GM18873 (cell line): Measurements from ENCODE around the gene TPRA1.
A peak's percentile ranks its signal among the peaks of the same experiment; 100 is the strongest.

ENCODE experiments used
- ATAC-seq: cut with Tn5 transposase; IDR thresholded peaks from one replicate; pipeline ENCODE4 v1.9.1; 2021; ENCODE audit warnings: mild to moderate bottlenecking, moderate library complexity, moderate number of reproducible peaks; ENCODE audit not compliant: unreplicated experiment, low FRiP score

TPRA1 gene

DNA sequence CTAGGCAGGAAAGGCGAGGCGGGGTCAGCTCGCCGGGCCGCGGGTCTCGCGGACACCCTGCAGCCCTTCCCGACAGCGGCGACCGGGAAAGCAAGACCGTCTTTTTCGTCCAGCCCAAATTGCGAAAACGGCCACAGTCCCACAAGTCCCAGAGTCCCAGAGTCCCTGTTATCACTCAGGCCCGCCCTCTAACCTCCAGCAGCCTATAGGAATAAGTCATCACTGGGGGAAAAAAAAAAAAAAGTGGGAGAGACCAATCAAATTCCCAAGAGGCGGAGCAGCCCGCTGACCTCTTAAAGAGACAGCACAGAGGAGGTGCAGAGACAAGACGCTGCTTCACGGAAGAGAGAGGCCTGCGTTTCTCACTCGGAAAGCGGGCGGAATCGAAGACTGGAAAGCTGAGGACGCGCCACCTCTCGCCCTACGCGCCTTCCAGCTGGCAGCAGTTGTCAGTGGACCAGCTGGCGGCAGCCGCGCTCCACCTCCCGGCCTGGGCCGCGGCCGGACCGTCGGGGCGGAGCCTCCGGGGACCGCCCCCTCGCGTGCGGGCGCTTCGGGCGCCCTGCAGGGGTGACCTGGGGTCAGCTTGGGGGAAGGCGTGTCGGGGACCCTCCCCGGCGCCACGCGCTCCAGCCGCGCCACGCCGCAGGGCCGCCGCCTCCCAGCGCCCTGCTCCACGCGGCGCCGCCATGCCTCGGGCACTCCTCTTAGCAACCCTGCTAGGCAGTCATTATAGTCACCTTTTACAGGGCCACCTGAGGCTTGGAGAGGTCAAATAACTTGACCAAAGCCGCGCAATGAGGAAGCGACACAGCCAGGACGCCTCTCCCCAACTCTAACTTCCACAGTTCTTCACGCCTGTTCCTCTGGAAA lies at the start of gene TPRA1:
Gene TPRA1 (minus strand): TSS at position 141 of the 873 bp plus-strand sequence. CDS start 10,587 bp downstream, outside the sequence.
- ATAC-seq, result peak; percentile 70

GRCh38 chr3:127640042-127640355 lies 49.5 kb upstream of the TPRA1 start:
- no peak for ATAC-seq

DNA sequence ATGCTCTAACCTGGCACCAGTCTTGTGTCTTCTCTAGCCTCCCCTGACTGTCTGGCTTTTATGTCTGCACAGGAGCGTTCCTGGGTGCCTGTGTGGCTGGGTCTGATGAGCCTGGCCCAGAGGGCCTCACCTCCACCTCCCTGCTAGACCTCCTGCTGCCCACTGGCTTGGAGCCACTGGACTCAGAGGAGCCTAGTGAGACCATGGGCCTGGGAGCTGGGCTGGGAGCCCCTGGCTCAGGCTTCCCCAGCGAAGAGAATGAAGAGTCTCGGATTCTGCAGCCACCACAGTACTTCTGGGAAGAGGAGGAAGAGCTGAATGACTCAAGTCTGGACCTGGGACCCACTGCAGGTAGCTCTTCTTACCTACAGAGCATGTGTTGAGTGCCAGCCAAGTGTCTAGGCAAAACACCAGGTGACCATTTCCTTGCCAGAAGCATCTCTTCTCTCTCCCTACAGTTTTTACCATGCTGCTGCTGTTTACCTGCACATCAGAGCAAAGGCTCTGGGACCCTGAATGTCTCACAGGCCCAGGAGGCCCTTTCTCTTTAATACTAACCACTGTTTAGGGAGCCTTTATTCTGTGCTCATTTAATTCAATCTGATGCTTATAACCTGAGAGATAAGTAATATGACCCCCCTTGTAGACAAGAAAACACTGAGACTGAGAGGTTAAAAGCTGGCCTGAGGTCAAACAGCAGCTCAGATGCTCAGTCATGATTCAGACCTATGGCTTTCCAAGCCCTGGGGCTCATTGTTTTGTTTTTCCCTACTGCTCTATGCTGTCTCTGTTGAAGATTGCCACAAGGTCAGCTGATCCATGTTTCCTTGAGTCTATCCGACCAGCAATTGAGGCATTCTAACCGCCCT lies 48.9 kb upstream of the TPRA1 start:
- ATAC-seq, result no peak

DNA sequence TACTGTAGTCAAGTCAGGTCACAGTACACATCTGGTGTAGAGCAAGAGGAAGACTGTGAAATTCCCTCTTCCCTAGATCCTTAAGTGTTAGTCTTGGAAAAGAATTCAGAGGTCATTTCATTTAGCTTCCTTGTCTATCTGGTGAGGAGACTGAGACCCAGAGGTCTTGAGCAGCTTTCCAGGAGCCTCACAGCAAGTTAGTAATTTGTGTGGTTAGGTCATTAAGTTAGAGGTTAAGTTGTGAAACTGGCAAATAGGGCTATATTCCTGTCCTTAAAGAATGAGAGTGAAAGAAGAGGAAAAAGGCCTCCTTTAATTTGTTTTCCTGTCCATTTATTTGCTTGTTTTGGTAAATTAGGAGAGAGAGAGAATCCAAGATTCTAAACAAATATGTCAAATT lies 47.4 kb upstream of the TPRA1 start:
- no peak for ATAC-seq

GRCh38 chr3:127637546-127637945 lies 47.0 kb upstream of the TPRA1 start:
- no peak for ATAC-seq

- no peak for ATAC-seq
Observed at GRCh38 chr3:127634653-127635052, 44.1 kb upstream of the TPRA1 start.

DNA sequence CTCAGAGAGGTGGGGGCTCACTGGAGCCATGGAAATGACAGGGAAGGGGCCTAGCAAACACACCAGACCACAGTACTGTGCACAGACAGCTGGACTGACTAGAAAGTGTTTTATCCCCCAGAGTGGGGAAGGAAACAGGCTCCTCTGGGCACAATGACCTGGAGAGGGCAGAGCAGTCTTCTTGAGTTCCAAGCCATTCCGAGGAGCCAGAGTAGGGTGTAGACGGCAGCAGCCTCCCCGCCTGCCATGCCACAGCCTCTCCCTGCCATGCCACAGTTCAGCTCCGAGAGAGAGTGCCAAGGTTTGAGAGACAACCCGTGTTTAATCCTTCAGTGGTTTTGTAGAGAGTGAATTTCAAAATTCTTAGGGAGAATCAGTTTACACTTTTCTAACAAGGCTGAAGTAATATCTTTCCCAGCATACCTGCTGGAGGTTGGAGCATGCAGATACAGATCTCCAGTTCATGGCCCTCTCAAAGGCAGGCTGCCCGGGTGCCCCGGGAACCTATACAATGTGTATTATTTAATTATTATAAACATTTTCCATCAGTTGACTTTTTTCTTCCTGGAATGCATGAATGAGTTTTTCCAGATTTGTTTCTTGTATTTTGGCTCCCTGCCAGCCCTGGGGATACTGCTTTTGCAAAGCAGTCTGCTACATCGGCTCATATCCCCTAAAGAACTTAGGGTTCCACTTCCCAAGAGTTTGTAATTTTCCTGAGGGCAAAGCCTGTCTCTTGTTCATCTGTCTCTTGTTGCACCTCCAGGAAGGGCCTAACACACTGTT lies 41.7 kb upstream of the TPRA1 start:
- no peak for ATAC-seq

DNA sequence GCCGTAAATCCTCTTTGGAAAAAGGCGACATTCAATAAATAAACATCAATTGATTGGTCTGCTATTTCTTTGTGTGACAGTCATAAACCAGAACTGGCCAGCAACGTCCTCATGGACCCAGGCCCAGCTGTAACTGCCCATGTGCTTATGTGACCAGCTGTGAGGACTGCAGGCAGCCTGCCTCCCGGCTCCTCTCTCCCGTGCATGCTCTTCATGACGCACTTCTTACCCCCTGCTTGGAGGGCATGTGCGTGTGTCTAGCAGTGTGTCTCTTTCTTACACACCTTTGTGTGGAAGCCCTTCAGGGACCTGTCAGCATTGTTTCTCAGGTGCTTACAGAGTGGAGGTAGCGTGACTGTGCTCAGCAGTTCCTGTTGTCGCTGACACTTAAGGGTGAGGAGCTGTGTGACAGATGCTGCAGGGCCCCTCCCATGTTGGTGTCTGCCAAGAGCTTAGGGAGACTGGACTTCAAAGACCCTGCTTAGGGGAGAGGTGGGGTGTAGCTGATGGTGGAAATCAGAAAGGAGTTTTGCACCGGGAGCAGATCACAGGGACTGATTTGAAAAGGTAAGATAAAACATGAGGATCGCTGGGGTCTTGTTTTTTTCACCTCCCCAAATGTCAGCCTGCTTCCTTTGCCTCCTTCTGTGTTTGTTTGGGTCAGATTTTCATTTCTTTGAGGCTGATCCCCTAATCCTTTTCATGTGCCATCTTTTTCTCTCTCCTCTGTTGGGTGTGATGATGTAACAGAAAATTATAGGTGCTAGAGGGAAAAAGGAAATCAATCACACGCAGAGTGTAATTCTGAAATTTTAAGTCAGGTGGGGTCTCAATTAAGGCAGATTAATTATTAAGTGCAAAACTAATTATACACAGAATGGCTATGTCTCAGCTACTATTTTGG lies 40.5 kb upstream of the TPRA1 start:
- no peak for ATAC-seq

GRCh38 chr3:127629467-127630403 lies 39.2 kb upstream of the TPRA1 start:
- no peak for ATAC-seq

GRCh38 chr3:127628788-127629466 lies 38.4 kb upstream of the TPRA1 start, which contains the start of gene PODXL2:
PODXL2 (plus strand) TSS chr3:127629185; CDS start chr3:127629220, 35 bp downstream.
- ATAC-seq, result no peak

DNA sequence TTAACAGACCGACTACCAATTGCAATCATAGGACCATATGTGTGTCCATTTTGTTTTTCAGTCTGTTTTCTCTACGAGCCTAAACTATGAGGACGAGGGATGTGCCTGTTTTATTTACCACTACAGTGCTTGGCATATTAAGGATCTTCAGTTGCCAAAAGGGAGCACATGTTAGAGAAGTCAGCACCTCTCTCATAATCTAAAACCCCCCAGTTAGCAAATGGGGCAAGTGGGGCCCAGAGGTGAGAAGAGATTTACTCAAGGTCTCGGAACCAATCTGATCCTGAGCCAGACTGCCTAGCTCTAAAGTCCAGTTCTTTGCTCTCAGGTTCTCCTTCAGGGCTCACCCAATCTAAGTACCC lies 37.9 kb upstream of the TPRA1 start:
- no peak for ATAC-seq

DNA sequence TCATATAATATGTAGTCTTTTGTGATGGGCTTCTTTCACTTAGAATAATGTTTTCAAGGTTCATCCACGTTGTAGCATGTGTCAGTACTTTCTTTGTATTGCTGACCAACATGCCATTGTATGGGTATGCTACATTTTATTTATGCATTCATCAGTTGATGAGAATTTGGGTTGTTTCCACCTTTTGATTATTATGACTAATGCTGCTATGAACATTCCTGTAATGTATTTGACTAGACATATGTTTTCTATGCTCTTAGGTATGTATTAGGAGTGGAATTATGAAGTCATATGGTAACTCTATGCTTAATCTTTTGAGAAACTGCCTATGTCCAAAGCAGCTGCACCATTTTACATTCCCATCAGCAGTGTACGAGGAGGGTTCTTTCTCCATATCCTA lies 35.3 kb upstream of the TPRA1 start:
- ATAC-seq, result no peak

- ATAC-seq, result no peak
Observed at GRCh38 chr3:127624063-127624462, 33.5 kb upstream of the TPRA1 start.

DNA sequence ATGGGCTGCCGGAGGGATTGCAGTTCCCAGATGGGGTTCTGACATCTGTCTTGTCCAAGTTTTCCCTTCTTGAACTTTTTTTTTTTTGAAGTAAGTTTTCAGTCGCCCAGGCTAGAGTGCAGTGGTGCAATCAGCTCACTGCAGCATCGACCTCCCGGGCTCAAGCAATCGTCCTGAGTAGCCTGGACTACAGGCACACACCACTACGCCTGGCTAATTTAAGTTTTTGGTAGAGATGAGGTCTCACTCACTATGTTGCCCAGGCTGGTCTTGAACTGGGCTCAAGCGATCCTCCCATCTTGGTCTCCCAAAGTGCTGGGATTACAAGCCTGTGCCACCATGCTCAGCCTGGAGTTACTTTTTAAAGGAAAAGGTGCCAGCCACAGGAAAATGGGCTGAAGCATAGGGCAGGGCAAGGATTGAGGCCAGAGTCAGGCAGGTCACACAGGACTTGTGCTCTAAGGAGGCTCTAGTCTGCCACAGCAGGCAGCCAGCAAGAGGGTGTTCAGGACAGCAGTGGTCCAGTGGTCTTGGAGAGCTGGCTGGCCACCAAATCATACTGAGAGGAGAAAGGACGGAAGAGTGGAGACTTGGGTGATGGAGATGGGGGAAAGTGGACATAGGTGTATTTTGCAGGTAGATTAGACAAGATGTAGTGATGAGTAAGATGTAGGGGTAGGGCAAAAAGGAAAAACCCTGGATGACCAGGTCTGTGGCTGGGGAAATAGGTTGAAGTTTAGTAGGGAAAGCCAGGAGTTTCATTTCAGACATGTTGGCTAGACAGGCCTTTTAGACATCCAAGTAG lies 32.4 kb upstream of the TPRA1 start:
- no peak for ATAC-seq

GRCh38 chr3:127622031-127622430 lies 31.5 kb upstream of the TPRA1 start:
- no peak for ATAC-seq

GRCh38 chr3:127620637-127621375 lies 30.3 kb upstream of the TPRA1 start:
- no peak for ATAC-seq

GRCh38 chr3:127618891-127619290 lies 28.4 kb upstream of the TPRA1 start:
- no peak for ATAC-seq
